MCF 10A (cell line): ENCODE measurements around the gene DHRS7B. TPM values are rescaled to one million over a fixed set of nuclear protein-coding genes. Genes with fewer than 3 reads are reported as not detected.

ENCODE experiments used
- BruUV-seq: library from RNA; stranded (reverse); fragments of 400-500 nt; replicated peaks from 2 replicates; lab custom pipeline; 2021; lab: Mats Ljungman, UMichigan
- CTCF ChIA-PET: fragments of 300-600 bp; sonication (Branson Sonifier 250); formaldehyde crosslinking; extraction: SDS; loops from one replicate; lab custom pipeline; 2021; ENCODE audit warnings: antibody characterized with exemption, inconsistent platforms; lab: Yijun Ruan, JAX
- POLR2A ChIA-PET: fragments of 300-600, 350-650 bp; sonication (Branson Sonifier 250); formaldehyde crosslinking; extraction: SDS; loops from one replicate; lab custom pipeline; 2020; ENCODE audit warnings: antibody characterized with exemption, inconsistent platforms; lab: Yijun Ruan, JAX
- DNase-seq: peaks from one replicate; pipeline ENCODE4 v3.0.0-alpha.2; 2018; ENCODE audit not compliant: unreplicated experiment
- H3K27ac Mint-ChIP-seq: one replicate; pipeline ENCODE4 v1.8.0; 2022; ENCODE audit warnings: mild to moderate bottlenecking, low read depth, mixed read lengths; ENCODE audit not compliant: unreplicated experiment
- H3K27me3 Mint-ChIP-seq: one replicate; pipeline ENCODE4 v1.8.0; 2022; ENCODE audit warnings: mixed read lengths; ENCODE audit not compliant: insufficient read depth, unreplicated experiment
- H3K36me3 Mint-ChIP-seq: one replicate; pipeline ENCODE4 v1.8.0; 2022; ENCODE audit warnings: mild to moderate bottlenecking, moderate library complexity, mixed read lengths; ENCODE audit not compliant: insufficient read depth, unreplicated experiment
- H3K4me1 Mint-ChIP-seq: one replicate; pipeline ENCODE4 v1.8.0; 2022; ENCODE audit warnings: mixed read lengths; ENCODE audit not compliant: insufficient read depth, unreplicated experiment
- H3K4me3 Mint-ChIP-seq: one replicate; pipeline ENCODE4 v1.8.0; 2022; ENCODE audit warnings: mild to moderate bottlenecking, moderate library complexity, mixed read lengths; ENCODE audit not compliant: unreplicated experiment
- H3K9me3 Mint-ChIP-seq: one replicate; pipeline ENCODE4 v1.8.0; 2022; ENCODE audit warnings: mixed read lengths; ENCODE audit not compliant: unreplicated experiment
- intact Hi-C: fragments of 100-400 bp; cut with micrococcal nuclease; formaldehyde crosslinking; loops from 2 replicates; pipeline ENCODE4 v1.14.1; 2022
- total RNA-seq: library from RNA; stranded (reverse); gene quantifications from 2 replicates; pipeline ENCODE4 v1.2.3, GENCODE V29; 2022
- TF ChIP-seq, protein P1 (sequence below): fragments of 200-600 bp; IDR thresholded peaks from one replicate; pipeline ENCODE4 v1.8.0; 2022; ENCODE audit warnings: antibody characterized with exemption, mild to moderate bottlenecking; ENCODE audit not compliant: unreplicated experiment

DHRS7B gene
- total RNA-seq, 1 experiment from 2014 or later = 18.0 TPM

DNA sequence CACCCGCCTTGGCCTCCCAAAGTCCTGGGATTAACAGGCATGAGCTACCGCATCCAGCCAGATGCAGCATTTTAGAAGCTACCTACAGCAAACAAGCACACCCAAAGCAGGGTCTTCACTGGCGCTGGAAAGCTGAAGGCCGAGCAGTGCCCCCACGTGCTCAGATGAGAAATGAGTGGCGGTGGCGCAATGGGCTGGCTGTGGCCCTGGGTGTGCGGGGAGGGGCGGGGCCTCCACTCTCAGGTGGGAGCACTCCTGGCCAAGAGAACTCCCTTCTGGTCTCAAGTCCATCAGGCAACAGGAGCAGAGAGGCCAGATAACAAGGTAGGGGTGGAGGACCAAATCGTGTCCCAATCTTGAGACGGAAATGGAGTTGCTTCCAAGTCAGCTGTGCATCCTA is 75.1 kb downstream of the DHRS7B start:
- TF ChIP-seq, protein P1, sequence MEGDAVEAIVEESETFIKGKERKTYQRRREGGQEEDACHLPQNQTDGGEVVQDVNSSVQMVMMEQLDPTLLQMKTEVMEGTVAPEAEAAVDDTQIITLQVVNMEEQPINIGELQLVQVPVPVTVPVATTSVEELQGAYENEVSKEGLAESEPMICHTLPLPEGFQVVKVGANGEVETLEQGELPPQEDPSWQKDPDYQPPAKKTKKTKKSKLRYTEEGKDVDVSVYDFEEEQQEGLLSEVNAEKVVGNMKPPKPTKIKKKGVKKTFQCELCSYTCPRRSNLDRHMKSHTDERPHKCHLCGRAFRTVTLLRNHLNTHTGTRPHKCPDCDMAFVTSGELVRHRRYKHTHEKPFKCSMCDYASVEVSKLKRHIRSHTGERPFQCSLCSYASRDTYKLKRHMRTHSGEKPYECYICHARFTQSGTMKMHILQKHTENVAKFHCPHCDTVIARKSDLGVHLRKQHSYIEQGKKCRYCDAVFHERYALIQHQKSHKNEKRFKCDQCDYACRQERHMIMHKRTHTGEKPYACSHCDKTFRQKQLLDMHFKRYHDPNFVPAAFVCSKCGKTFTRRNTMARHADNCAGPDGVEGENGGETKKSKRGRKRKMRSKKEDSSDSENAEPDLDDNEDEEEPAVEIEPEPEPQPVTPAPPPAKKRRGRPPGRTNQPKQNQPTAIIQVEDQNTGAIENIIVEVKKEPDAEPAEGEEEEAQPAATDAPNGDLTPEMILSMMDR = no peak
- peaks cover 33% of the 10 kb centered on the region for H3K36me3 Mint-ChIP-seq
- ChIA-PET CTCF (interaction anchor here (0.6 kb wide), 2 partner anchors 10 to 14 kb away, joined by 3 read pairs; no protein-coding TSS in a partner anchor), POLR2A (interaction anchor here (1.6 kb wide), 1 partner anchor 12 kb away, joined by 6 read pairs; the partner anchor contains the start of gene TMEM11)
- H3K27me3 Mint-ChIP-seq = no peaks in the 10 kb centered on the region
- no peak overlapping the region for H3K27ac Mint-ChIP-seq
- no peak for DNase-seq
- H3K9me3 Mint-ChIP-seq = no peaks in the 10 kb centered on the region
- no peak overlapping the region for H3K4me3 Mint-ChIP-seq
- peaks cover 4% of the 10 kb centered on the region for H3K4me1 Mint-ChIP-seq
- no TSS peak for BruUV-seq
- intact Hi-C loops = no loop called here

DNA sequence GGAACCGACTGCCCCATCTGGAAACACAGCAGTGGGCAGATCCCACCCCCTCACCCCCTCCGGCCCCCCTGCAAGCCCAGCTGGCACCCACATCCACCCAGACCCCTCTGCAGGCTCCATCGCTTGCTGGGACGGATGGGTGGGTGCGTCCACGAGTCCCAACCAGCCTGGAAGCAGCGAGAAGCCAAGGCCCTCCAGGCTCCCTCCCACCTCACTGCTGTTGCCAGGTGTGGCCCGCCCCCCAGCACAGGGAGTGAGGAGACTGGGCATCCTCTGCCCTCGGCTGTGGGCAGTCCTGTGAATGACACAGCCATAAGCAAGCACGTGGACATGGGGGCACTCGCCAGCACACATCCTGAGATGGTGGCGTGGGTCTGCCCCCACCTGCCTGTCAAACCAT is 75.7 kb downstream of the DHRS7B start:
- no peak overlapping the region for H3K4me3 Mint-ChIP-seq
- H3K9me3 Mint-ChIP-seq = no peaks in the 10 kb centered on the region
- BruUV-seq = no TSS peak
- H3K27ac Mint-ChIP-seq = no peak overlapping the region
- intact Hi-C loops = no loop called here
- H3K27me3 Mint-ChIP-seq = no peaks in the 10 kb centered on the region
- TF ChIP-seq, protein P1 = no peak
- no peak for DNase-seq
- POLR2A ChIA-PET = interaction anchor here (0.6 to 1.6 kb wide), 2 partner anchors 11 to 68 kb away, joined by 3 to 6 read pairs; partner anchors contain the start of gene TMEM11
- CTCF ChIA-PET = no interaction called here
- H3K4me1 Mint-ChIP-seq = peaks cover 4% of the 10 kb centered on the region
- peaks cover 33% of the 10 kb centered on the region for H3K36me3 Mint-ChIP-seq

DNA sequence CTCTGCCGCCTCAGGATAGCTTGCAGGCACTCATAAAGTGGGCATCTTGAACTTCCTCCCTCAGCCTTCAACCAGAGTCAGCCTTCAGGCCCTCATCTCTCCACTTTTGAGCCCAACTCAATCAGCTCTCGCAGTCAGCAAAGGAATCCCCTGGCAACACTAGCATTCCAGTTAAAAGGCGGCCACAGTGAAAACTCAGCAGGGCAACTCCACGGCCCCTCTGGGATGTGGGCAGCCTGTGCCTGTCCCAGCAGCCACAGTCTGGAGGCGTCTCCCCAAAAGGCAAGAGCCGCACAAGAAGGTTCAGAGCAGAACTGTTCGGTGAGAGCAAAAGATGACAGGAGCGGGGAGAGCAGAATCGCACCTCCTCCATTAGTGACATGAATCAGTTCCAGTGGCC is 78.2 kb downstream of the DHRS7B start:
- intact Hi-C loops = no loop called here
- H3K36me3 Mint-ChIP-seq = peaks cover 28% of the 10 kb centered on the region
- no TSS peak for BruUV-seq
- H3K27me3 Mint-ChIP-seq = no peaks in the 10 kb centered on the region
- CTCF ChIA-PET = no interaction called here
- H3K4me1 Mint-ChIP-seq = peaks cover 4% of the 10 kb centered on the region
- TF ChIP-seq, protein P1 = no peak
- no peak overlapping the region for H3K27ac Mint-ChIP-seq
- DNase-seq = no peak
- no peak overlapping the region for H3K4me3 Mint-ChIP-seq
- POLR2A ChIA-PET = interaction anchor here (1.5 kb wide), 1 partner anchor 8 kb away, joined by 5 read pairs; no protein-coding TSS in a partner anchor
- H3K9me3 Mint-ChIP-seq = no peaks in the 10 kb centered on the region

DNA sequence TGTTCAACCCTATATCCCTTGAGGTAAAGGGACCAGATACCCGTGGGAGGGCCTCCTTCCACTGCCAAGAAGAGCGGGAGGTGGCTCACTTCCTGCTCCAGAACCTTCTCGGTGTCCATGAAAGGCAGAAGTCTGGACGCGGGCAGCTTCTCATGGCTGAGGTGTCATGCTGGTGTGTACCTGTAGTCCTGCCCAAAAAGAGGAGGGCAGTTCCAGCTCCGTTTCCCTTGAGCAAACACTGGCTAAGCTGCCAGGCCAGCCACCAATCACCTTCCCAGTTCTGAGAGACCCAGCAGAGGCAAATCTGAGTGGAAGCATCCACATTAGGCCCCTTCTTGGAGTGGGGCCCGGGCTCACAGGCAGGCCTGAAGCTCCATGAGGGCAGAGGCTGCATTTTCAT is 81.6 kb downstream of the DHRS7B start:
- CTCF ChIA-PET = interaction anchor here (0.6 kb wide), 1 partner anchor 22 kb away, joined by 3 read pairs; no protein-coding TSS in a partner anchor

More for the DNA sequence above, 81.6 kb downstream of the DHRS7B start:
- Mint-ChIP-seq H3K27ac (no peak overlapping the region), H3K27me3 (no peaks in the 10 kb centered on the region), H3K4me1 (peaks cover 18% of the 10 kb centered on the region), H3K9me3 (no peaks in the 10 kb centered on the region), H3K36me3 (peaks cover 28% of the 10 kb centered on the region), H3K4me3 (no peak overlapping the region)
- POLR2A ChIA-PET = no interaction called here
- intact Hi-C loops = no loop called here
- TF ChIP-seq, protein P1 = no peak
- no peak for DNase-seq
- BruUV-seq = no TSS peak
